Measurements from ENCODE around the gene LSMEM2.
"Not testable (repeated sequence)": the region's sequence is repeated elsewhere in the genome, so short reads cannot be mapped to it uniquely, and the experiment has no call there.

The LSMEM2 gene

DNA sequence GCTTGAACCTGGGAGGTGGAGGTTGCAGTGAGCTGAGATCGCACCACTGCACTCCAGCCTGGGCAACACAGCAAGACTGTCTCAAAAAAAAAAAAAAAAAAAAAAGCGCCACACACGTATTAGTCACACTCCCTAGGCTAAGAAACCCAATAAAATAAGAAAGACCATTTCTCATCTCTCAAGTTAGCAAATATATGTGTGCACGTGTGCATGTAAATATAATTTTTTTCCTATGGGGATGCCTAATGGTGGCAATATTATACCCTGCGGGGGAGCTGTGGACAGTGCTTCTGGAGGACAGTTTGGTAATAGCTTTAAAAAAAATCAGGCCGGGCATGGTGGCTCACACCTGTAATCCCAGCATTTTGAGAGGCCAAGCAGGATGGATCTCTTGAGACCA is 5.2 kb downstream of the LSMEM2 start:
- not testable (repeated sequence) for DNase-seq

DNA sequence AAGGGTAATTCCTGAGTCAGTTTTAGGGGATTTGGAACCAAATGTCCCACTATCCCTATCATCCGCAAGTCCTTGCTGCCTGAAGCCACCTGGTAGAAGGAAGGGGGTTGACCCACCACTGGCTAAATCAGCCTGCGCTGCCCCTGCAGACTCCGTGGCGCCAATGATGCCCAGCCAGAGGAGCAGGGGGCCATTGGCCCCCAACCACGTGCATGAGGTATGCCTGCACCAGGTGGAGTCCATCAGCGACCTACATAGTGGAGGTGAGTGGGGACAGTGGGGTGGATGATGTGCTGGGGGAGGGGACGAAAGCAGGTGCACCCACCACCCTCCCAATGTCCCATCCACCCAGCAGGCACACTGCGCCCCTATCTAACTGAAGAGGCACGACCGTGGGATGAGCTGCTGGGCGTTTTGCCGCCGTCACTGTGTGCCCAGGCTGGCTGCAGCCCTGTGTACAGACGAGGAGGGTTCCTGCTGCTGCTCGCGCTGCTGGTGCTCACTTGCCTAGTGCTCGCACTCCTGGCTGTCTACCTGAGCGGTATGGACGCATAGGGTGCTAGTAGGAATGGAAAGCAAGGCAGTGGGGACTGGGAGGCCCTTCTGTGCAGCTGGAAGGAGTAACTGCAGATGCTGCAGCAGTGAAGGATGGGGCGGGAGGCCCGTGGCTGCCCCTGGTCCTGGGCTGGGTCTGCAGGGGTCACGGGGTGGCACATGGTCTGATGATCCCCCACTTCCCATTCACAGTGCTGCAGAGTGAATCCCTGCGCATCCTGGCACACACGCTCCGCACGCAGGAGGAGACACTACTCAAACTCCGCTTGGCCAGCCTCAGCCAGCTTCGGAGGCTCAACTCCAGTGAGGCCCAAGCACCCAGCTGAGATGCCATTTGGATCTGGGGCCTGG is 7.7 kb downstream of the LSMEM2 start:
- DNase-seq, result no peak

DNA sequence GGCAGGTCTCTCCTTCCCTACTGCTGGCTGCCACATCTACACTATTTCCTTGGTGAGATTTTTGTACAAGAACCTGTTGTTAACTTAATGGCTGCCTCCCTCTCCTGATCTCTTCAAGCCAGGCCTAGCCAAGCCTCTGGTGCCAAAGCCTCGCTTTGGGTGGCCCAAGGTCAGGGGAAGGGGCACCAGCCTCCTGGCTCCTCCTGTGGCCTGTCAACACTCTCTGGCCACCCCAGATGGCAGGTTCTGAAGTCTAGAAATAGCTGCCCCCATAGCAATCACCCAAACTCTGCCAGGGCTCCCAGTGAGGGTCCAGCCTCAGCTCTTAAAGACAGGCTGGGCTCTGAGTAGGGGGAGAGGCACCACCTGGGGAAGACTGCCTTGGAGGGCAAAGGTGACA is 8.4 kb downstream of the LSMEM2 start:
- DNase-seq, result no peak

DNA sequence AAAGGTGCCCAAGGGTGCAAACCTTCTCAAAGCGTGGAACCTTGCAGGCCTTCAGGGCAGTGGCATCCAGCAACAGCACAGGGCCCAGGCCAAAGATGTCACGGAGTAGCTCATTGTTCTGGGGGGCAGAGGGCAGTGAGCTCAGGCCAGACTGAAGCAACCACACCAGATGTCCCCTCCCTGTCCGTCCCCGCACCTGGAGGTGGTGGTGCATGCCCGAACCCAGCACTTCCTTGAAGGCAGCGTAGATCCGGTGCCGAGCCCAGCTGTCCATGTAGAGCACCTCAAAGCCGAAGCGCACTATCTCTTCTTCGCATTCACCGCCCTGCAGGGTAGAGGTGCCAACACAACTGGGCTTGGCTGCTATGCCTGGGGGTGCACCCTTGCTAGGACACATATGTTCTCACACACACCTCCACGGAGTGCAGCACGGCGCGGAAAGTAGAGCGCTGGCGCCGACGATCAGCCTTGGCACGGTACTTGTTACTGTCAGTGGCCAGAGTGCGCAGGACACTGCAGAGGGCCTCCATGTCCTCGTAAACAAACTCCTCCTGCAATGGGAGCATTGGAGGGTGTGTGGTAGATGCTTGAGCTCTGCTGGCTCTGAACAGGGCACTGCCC is 9.6 kb downstream of the LSMEM2 start:
- no peak for DNase-seq

DNA sequence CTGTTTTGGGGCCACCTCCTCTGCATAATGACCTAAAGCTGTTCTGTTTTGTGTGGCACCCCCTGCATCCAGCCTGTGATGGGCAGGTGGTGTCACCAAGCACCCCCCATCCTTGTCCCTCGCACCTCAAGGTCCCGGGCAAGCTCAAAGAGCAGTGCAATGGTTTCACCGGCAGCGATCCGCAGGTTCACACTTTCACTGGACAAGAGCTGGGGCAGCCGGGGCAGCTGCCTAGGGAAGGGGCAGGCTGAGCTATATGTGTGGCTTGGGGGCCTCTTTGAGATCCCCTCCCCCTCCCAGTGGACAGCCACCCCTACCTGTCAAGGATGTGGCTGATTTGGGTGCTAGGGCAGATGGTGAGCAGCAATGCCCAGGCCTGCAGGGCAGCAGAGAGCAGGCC is 10.2 kb downstream of the LSMEM2 start:
- DNase-seq, result no peak

DNA sequence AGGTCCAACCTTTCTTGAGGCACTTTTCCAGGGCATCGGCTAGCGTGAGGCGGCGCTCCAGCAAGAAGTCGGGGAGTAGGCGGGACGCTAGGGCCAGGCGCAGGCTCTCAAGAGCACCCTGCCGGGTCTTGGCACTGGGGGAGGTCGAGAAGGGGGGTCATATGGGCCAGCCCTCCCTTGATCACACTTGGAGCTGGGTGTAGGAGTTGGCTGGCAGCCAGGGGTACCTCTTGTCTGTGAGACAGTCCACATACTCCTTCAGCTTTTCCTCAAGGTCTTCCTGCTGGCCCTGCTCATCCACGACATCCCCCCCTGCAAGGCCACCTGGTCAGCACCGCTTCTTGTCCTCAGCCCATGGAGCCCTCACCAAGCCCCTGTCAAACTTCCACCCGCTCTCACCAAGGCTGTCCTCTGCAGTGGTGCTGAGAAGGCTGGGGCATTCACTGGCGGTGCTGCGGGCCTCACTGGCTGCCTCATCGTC is 11.3 kb downstream of the LSMEM2 start:
- no peak for DNase-seq

DNA sequence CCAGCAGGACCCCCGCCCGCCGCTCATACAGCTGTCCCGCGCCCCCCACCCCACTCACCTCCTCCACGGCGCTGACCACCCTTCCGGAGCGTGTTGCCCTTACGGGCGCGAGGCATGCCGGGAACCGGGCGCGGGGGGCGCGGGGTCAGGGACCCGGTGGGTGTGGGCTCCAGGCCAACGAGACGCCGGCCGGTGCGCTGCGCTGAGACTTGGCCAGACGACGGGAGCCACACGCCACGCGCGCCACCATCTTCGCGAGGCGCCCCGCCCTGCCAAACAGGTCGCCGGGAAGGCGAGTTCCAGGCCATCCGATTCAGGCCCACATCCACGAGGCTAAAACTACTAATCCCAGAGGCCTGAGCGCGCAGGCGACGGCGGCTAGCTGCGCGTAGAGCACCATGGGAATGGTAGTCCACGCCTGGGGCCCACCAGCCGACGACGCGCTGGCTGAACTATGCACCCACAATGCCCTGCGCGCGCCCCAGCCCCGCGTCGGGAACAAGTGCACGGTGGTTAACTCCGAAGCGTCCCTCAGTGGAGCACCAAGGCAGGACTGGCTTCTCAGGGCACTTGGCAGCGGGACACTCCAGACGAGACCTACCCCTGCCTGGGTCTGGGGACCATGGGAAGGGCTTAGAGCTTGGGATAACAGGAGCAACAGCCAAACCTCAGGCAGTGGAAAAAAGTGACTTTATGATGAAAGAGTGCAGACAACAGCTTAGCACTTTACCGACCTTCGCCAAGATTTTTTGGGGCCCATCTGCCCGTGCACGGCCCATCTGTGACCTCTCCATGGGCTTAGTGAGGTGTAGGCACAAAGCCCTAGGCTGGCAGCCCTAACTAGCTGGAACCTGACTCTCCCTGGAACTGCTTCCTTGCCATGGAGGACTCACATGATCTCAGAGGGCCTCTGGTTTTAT is 13.5 kb downstream of the LSMEM2 start, which contains the start of gene IFRD2:
IFRD2 (minus strand) TSS at position 271 of the 920 bp plus-strand sequence; CDS start at position 116, 155 bp downstream.
- DNase-seq, result peak; percentile 95

DNA sequence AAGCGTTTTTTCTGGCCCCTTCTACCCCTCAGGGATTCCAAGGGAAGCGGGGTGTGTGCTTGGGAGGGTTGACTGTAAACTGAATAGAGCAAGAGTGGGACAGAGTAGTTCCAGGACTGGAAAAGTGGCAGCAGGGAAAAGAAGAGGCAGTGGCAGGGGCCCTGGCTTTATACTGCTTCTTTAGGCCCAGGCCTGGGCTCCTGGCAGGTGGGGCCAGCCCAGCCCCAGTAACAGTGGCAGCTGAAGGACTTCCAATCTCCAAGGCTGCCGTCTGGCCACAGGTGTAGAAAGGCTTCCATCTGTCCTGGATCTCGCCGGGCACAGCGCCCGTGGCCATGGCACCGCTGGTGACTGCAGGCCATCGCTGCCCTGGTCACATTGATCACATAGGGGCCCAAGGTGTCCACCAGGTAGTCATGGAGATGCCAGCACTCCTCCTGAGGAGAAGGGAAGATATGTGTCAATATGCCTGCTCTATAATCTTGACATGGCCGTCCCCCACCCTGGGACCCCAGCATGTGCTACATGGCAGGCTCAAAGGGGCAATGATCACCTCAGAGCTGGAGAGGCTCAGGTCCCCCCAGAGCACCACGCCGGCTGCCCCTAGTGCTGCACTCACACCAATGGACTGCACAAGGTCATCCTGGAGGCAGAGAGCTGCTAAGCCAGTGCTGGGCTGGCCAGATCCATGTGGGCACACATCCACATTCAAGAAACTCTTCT is 14.4 kb downstream of the LSMEM2 start:
- DNase-seq, result no peak

DNA sequence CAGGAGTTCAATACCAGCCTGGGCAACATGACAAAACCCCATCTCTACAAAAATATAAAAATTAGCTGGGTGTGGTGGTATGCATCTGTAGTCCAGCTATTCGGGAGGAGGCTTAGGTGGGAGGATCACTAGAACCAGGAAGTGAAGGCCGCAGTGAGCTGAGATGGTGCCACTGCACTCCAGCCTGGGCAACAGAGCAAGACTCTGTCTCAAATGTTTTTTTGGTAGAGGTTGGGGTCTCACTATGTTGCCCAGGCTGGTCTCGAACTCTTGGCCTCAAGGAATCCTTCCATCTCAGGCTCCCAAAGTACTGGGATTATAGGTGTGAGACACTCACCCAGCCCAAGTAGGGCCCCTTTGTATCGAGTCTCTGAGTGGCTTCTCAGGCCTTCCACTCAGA is 15.2 kb downstream of the LSMEM2 start:
- DNase-seq, result no peak

DNA sequence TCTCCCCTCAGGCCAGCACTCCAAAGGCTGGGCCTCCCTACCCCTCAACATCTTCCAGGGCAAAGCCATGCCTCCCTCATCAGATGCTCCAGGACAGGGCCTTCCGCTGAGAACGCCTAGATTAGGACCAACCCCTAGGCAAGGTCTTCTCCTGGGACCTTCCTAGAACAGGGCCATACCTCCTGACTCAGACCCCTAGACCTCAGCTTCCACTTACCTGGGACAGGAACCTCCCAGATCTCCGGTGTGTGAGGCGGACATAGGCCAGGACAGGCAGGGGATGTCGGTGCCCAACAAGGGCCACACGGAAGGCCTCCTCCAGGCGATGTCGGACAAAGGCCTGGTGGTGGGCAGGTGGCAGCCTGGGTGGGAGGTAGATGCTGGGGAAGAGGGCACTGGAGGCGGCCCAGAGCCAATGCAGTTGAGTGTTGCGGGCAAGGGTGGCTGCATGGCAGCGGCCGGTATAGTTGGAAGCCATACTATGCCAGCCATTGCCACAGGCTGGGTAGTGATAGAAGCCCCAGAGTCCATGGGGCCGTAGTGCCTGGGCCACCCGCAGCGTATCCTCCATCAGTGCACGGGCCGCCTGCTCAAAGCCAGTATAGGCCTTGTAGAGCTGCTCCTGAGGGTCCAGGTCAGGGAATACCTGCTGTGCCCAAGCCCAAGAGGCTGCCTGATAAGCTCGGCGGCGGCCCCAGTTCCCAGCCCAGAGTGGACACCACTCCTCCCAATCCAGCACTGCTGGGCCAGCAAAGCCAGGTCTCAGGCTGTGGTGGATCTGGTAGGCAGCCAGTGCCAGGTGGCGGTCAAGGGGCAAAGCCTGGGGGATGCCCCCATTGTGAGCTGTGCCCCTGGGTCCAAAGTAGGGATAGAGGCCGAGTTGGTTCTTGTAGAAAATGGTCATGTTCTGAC is 15.9 kb downstream of the LSMEM2 start:
- no peak for DNase-seq

DNA sequence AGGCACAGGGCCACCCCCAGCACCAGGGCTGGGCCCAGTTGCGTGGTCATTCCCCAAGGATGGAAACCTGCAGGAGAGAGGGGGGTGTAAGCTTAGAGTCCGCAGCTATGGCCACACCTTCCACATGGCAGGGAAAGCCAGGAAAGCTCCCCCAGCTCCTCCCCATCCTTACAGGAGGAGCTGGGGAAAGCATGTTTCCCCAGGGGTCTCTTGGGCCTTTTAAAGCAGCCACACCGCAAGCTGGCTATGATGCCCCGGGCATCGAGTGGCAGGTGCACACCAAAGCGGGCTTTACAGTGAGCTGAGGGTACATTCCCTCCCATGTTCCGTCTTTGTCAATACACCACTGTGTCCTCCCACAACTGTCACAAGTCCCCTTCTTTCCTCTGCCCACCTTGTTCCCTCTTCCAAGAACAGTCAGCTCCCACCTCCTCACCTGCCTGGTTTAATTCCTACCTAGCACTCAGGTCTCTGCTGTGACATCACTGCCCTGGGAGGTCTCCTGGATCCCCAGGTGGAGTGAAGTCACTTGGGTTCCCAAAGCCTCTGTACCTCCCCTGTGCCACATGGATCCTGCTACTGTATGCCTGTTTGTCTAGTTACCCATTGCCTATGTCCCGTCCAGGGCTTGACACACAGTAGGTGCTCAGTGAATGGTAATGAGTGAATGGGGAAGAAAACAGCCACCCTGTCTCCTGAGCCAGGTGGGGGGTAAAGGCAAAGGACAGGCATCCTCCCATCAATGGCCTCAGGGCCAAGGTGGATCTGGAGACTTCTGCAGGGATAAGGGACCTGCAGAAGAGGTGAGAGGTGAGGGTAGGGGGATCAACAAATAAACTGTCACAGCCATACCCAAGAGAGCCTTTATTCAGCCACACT is 16.9 kb downstream of the LSMEM2 start:
- no peak for DNase-seq

DNA sequence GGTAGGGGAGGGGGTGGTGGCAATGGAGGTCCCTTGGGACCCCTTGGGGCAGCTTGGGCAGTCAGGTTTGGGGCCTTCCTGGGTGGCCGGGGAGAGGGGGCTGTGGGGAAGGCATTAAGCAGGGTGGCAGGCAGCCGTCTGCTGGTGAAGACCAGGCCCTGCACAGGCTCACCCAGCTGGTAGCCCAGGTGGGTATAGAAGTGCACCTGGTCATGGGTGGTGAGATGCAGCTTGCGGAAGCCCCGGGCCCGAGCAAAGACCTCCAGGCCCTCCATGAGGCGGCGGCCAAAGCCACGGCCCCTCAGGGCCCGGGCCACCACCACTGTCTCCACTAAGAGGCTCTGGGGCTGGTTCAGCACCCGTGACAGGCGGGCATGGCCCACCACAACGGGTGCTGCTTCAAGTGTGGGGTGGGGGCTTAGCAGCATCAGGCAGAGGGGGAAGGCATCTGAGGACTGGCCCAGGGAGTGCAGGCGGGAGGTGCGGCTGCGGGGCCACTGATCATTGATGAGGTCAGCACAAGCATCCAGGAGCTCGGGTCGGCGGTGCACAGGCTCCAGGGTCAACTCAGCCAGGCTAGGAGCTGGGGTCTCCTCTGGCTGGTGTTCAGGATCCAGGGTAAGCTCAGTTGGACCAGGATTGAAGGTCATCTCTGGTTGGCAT is 18.0 kb downstream of the LSMEM2 start:
- DNase-seq, result no peak

DNA sequence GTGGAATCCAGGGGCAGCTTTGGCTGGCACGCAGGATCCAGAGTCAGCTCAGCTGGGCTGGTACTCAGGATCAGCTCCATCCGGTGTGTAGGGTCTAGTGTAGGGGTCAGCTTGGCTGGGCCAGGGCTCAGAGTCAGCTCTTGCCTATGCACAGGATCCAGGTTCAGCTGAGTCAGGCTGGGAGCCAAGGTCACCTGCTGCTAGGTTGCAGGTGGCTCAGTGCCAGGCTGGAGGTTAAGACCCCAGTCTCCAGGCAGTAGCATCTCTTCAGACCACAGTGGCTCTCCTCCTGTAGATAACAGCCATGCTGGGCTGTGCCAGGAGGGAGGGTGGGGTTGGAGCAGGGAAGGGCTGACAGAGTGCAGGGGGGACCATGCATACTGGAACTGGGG is 18.5 kb downstream of the LSMEM2 start:
- no peak for DNase-seq

DNA sequence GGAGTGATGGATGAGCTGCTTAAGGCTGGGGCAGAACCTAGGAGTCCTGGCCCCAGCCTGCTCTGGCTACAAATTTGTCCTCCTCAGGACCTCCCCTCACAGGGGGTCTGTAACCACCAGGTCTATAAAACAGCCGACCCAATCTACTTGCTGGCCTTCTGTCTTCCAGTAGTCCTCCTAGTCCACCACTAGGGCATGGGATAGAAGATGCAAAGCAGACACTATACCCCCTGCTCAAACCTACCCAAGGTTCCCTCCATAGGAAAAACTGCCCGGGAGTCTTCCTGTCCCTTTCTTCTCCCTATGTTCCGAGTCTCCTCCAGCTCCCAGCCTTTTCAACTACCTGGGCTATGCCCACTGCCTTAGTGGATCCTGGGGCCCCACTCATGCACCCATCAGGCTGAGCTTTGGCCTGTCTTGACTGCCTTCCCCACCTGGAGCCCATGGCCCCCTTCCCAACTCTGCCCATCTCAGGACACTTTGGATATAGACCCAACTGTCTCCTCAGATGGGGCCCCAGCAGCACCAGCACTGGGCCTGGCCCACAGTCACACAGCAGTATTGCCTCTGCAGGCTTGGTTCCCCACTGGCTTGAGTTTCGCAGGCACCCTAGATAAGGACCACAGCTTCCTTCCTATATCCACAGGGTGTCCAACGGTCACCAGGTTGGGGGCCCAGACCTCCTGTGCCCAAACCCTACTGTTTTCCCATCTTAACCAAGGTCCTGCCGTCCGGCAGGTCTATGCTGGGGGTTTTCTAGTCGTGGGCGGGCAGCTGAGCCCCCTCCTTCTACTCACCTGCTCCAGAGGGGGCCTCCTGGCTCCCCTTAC is 19.2 kb downstream of the LSMEM2 start:
- no peak for DNase-seq

DNA sequence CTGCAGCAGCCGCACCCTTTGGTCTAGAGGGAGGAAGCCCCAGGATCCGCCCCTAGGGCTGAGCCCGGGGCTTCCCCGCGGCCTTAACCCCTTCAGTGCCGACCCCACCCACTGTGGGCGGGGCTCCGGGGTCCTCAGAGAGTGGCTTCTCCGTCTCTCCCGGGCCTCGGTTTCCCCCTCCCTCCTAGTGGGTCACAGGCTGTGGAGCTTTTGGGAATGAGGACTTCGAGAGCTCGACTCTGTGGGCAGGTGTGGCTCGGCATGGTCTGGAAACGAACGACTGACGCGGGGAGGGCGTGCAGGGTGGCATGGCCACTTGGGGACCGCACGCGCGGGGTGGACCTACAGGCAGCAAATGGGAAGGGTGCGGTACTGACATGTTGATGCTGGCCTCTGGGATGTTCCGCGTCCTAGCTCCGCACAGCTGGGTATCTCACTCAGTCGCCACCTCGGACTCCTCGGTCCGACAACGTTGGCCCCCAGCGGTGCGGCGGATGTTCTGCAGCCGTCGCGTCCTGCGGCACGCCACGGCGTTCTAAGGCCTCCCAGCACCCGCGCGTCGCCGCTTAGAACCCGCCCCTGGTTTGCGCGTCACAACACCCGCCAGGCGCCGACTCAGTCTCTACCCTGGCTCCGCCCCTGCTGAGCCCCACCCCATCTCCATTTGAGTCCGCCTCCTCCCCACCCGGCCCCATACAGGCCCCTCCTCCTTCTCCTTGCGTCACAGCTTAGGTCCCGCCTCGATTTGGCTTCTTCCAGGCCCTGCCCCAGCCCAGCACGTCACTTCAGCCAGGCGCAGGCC is 20.1 kb downstream of the LSMEM2 start, which contains the start of the genes HYAL3 and NAA80:
HYAL3 (minus strand) TSS at position 570 of the 802 bp plus-strand sequence. CDS start 3,803 bp downstream, outside the sequence.
NAA80 (minus strand) TSS at position 570 of the 802 bp plus-strand sequence. CDS start 1,942 bp downstream, outside the sequence.
- peak; percentile 99 for DNase-seq

DNA sequence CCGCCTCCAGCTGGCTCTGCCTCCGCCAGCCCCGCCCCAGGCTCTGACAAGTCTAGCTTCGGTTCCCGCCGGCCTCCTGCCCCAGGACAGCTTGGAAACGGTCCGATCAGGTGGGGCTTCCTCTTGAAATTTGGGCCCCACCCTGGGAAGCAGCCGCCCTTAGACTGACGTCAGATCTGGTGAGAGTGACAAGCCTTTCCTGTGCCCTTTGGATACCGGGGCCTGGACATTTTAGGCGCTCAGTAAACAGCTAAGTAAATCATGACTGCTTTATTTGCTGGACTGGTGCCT is 20.7 kb downstream of the LSMEM2 start:
- no peak for DNase-seq

DNA sequence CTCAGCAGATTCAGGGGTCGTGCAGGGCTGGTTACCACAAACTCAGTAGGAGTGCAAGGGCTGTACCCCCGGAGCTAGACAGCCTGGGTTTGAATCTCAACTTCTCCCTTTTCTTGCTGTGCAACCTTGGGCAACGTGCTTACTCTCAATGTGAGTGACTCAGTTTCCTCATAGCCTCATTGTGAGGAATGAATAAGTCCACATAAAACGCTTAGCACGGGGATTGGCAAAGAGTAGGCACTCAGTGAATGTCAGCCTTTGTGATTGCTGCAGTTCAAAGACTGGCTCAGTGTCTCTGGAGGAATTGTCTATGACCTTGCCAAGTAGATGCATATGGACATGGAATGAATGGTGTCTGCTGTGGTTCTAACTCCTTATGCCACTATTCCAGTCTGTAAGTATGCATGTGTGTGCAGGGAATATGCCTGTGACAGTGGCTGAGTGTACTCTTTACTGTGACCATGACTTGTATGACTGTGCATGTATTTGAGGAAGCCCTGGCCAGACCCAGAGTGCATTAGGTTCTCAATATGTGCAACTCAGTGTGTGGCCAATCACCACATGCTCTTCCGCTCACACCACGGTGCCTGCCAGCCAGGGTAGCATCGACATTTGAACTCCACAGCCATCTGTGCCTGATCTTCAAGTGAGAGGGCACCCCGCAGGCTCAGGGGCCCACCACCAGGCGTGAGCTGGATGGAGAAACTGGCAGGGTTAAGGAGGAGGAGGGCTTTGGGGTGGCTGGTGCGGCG is 21.2 kb downstream of the LSMEM2 start:
- no peak for DNase-seq
